Thyroid gland (tissue), 4 donors: ENCODE data around the gene GALK2. TPM values are rescaled to one million over a fixed set of nuclear protein-coding genes. Genes with fewer than 3 reads are reported as not detected.
A peak's percentile ranks its signal among the peaks of the same experiment; 100 is the strongest.
"Not testable (repeated sequence)": the region's sequence is repeated elsewhere in the genome, so short reads cannot be mapped to it uniquely, and the experiment has no call there.

Experiments
- DNase-seq, 2 donors: peaks; one replicate each; pipeline ENCODE4 v3.0.0-alpha.2; 2019
- H3K27ac ChIP-seq, 3 donors: fragments of 200-600 bp; sonication (generic); 1 replicate in 2 of 3; 2 replicates in 1 of 3; pipeline ENCODE4 v1.5.1; 2016 to 2019; ENCODE audit warnings: mild to moderate bottlenecking in 1 of 3, moderate library complexity in 1 of 3
- H3K27me3 ChIP-seq: fragments of 200-600 bp; sonication (generic); one replicate; pipeline ENCODE4 v1.5.1; 2019
- H3K36me3 ChIP-seq, 2 donors: fragments of 200-600 bp; sonication (generic); one replicate each; pipeline ENCODE4 v1.5.1; 2016 to 2019
- H3K4me1 ChIP-seq, 2 donors: fragments of 200-600 bp; sonication (generic); one replicate each; pipeline ENCODE4 v1.5.1; 2017 to 2019
- H3K4me3 ChIP-seq, 3 donors: fragments of 200-600 bp; sonication (generic); replicated peaks in 1 of 3; 1 replicate in 2 of 3; 2 replicates in 1 of 3; pipeline ENCODE4 v1.5.1; 2016; ENCODE audit warnings: mild to moderate bottlenecking in 1 of 3
- H3K9me3 ChIP-seq: fragments of 200-600 bp; sonication (generic); one replicate; pipeline ENCODE4 v1.5.1; 2017
- POLR2A ChIP-seq, 2 donors: fragments of 450-650 bp; IDR thresholded peaks; one replicate each; pipeline ENCODE4 v1.6.1; 2017; ENCODE audit warnings: antibody characterized with exemption in 2 of 2, mild to moderate bottlenecking in 2 of 2, moderate library complexity in 1 of 2
- WGBS, 2 donors: methylation state at CpG; one replicate each; pipeline ENCODE4 v1.1.5; 2017; 5-methylcytosine and 5-hydroxymethylcytosine counted together
- intact Hi-C: fragments of 100-400 bp; cut with DNase I; formaldehyde crosslinking; loops from one replicate; pipeline ENCODE4 v1.15.1; 2023
- total RNA-seq, 4 donors: library from RNA; depleted of rRNA; stranded (reverse); fragments of >200 nt; gene quantifications; one replicate each; pipeline ENCODE4 v1.2.3, GENCODE V29; 2016
- TF ChIP-seq, protein P1 (sequence below), 6 experiments: fragments of 200-600 bp in 3 of 6; fragments of 450-650 bp in 3 of 6; sonication (generic) in 3 of 6; IDR thresholded peaks; one replicate each; pipeline ENCODE4 v1.5.1; 2016 to 2019; ENCODE audit warnings: antibody characterized with exemption in 6 of 6, mild to moderate bottlenecking in 2 of 6, inconsistent platforms in 1 of 6, moderate library complexity in 1 of 6

Gene GALK2
- total RNA-seq, 4 donors from 2014 or later = 50.4 to 85.5 (median 67.8) TPM

GRCh38 chr15:49343546-49343945 is 173.5 kb downstream of the GALK2 start:
- Histone ChIP-seq H3K9me3 (no peaks in the 10 kb centered on the region), H3K36me3 (peaks cover 0 to 3% of the 10 kb centered on the region in 2 donors), H3K27me3 (no peaks in the 10 kb centered on the region), H3K4me1 (no peaks in the 10 kb centered on the region), H3K4me3 (no peak overlapping the region), H3K27ac (no peak overlapping the region)
- DNase-seq = no peak
- TF ChIP-seq, protein P1, sequence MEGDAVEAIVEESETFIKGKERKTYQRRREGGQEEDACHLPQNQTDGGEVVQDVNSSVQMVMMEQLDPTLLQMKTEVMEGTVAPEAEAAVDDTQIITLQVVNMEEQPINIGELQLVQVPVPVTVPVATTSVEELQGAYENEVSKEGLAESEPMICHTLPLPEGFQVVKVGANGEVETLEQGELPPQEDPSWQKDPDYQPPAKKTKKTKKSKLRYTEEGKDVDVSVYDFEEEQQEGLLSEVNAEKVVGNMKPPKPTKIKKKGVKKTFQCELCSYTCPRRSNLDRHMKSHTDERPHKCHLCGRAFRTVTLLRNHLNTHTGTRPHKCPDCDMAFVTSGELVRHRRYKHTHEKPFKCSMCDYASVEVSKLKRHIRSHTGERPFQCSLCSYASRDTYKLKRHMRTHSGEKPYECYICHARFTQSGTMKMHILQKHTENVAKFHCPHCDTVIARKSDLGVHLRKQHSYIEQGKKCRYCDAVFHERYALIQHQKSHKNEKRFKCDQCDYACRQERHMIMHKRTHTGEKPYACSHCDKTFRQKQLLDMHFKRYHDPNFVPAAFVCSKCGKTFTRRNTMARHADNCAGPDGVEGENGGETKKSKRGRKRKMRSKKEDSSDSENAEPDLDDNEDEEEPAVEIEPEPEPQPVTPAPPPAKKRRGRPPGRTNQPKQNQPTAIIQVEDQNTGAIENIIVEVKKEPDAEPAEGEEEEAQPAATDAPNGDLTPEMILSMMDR (IDR thresholded peaks at IDR 0.05) = no peak
- TF ChIP-seq POLR2A (IDR thresholded peaks at IDR 0.05) = no peak
- intact Hi-C loops = no loop called here

- intact Hi-C loops = not testable (repeated sequence)
Measured at GRCh38 chr15:49354439-49354838, 184.4 kb downstream of the GALK2 start.

GRCh38 chr15:49361370-49361769 is 191.3 kb downstream of the GALK2 start:
- no peak for DNase-seq
- Histone ChIP-seq H3K27me3 (no peaks in the 10 kb centered on the region), H3K4me3 (no peak overlapping the region), H3K36me3 (no peaks in the 10 kb centered on the region), H3K27ac (no peak overlapping the region), H3K4me1 (no peaks in the 10 kb centered on the region), H3K9me3 (no peaks in the 10 kb centered on the region)
- WGBS, 2 donors = 84 to 88% methylated on average over 3 of the region's 3 CpGs
- intact Hi-C loops = no loop called here
- no peak for TF ChIP-seq POLR2A (IDR thresholded peaks at IDR 0.05)
- TF ChIP-seq, protein P1 (IDR thresholded peaks at IDR 0.05) = no peak

More at GRCh38 chr15:49354439-49354838, 184.4 kb downstream of the GALK2 start:
- H3K4me3 ChIP-seq, H3K36me3 ChIP-seq, H3K4me1 ChIP-seq, H3K27ac ChIP-seq, H3K9me3 ChIP-seq, H3K27me3 ChIP-seq, DNase-seq: not testable (repeated sequence)
- 86 to 98% methylated on average over 15 to 17 of the region's 17 CpGs for WGBS, 2 donors

DNA sequence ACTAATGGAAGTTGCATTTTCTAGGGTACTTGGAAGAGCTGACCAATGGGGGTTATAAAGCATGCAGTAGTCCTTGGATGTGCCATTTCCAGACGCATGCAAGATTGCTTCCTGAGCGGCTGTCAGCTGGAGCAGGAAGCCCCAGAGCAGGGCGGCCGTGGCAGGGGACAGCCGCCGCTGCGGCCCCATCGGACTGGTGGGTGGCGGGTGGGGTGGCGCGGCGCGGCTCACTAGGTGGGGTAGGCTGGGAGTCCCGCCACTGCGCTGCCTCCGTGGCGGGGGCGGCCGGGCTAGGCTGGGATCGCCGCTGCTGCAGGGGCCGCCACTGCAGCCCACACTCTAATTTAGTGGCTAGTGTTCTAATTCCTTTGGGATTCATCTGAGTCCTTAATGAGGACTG is 196.4 kb downstream of the GALK2 start:
- TF ChIP-seq, protein P1 (IDR thresholded peaks at IDR 0.05) = no peak
- no peak for TF ChIP-seq POLR2A (IDR thresholded peaks at IDR 0.05)
- no peak overlapping the region for H3K4me3 ChIP-seq
- H3K9me3 ChIP-seq = no peaks in the 10 kb centered on the region
- no peaks in the 10 kb centered on the region for H3K27me3 ChIP-seq
- no peak for DNase-seq
- intact Hi-C loops = no loop called here
- no peak overlapping the region for H3K27ac ChIP-seq
- WGBS, 2 donors = 91 to 95% methylated on average over 18 to 22 of the region's 22 CpGs
- H3K4me1 ChIP-seq = no peaks in the 10 kb centered on the region
- H3K36me3 ChIP-seq = no peaks in the 10 kb centered on the region

DNA sequence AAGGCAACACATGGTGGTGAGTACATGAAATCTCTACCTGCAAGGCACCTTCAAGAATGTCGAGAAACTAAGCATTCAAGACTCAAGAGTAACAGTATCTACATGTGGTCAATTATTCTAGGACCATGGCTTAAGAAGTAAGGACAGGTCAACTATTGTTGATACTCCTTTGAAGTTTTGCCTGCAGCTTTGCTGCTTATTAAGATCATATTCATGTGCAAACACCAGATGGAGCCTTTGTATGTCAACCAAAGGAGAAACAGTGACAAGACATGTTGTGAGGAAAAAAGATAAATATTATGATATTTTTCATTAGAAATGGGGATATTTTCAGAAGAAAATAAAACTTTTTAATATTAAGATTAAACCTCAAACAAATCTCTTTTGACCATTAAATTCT is 200.7 kb downstream of the GALK2 start:
- H3K9me3 ChIP-seq = no peaks in the 10 kb centered on the region
- TF ChIP-seq POLR2A (IDR thresholded peaks at IDR 0.05) = no peak
- TF ChIP-seq, protein P1 (IDR thresholded peaks at IDR 0.05) = peak in 1 of 6 experiments; percentile 23
- H3K4me3 ChIP-seq = no peak overlapping the region
- no peaks in the 10 kb centered on the region for H3K4me1 ChIP-seq
- no peaks in the 10 kb centered on the region for H3K27me3 ChIP-seq
- DNase-seq = no peak
- no peak overlapping the region for H3K27ac ChIP-seq
- intact Hi-C loops = no loop called here
- 84 to 93% methylated on average over 1 of the region's 1 CpG for WGBS, 2 donors
- H3K36me3 ChIP-seq = no peaks in the 10 kb centered on the region

GRCh38 chr15:49372366-49372765 is 202.3 kb downstream of the GALK2 start:
- intact Hi-C loops = no loop called here
- Histone ChIP-seq H3K9me3 (no peaks in the 10 kb centered on the region), H3K4me1 (no peaks in the 10 kb centered on the region), H3K27ac (no peak overlapping the region), H3K27me3 (no peaks in the 10 kb centered on the region), H3K36me3 (no peaks in the 10 kb centered on the region), H3K4me3 (no peak overlapping the region)
- TF ChIP-seq, protein P1 (IDR thresholded peaks at IDR 0.05) = no peak
- no peak for TF ChIP-seq POLR2A (IDR thresholded peaks at IDR 0.05)
- 70 to 97% methylated on average over 1 of the region's 1 CpG for WGBS, 2 donors
- no peak for DNase-seq
